AG04449 (cell line): Measurements from ENCODE around the gene FADD.

Source experiments
- CTCF ChIA-PET: fragments of 350-600 bp; formaldehyde crosslinking; extraction: SDS; loops from one replicate; lab custom pipeline; 2021; ENCODE audit warnings: antibody characterized with exemption; lab: Yijun Ruan, JAX
- POLR2A ChIA-PET: fragments of 400-600, 350-600 bp; formaldehyde crosslinking; extraction: SDS; loops from one replicate; lab custom pipeline; 2020; ENCODE audit warnings: antibody characterized with exemption, inconsistent platforms; lab: Yijun Ruan, JAX
- DNase-seq: peaks from one replicate; pipeline ENCODE4 v3.0.0-alpha.2; 2010; ENCODE audit warnings: low read depth, low spot score
- H3K4me3 ChIP-seq: 2 replicates; pipeline ENCODE4 v1.5.1; 2011; ENCODE audit warnings: low read depth, mild to moderate bottlenecking, control low read depth, low read length
- TF ChIP-seq, protein P1 (sequence below): IDR thresholded peaks from one replicate; pipeline ENCODE4 v1.5.1; 2011; ENCODE audit warnings: mild to moderate bottlenecking, moderate library complexity, low read length, control low read depth, inconsistent platforms; ENCODE audit not compliant: insufficient read depth; ENCODE audit errors: missing control alignments

FADD gene

DNA sequence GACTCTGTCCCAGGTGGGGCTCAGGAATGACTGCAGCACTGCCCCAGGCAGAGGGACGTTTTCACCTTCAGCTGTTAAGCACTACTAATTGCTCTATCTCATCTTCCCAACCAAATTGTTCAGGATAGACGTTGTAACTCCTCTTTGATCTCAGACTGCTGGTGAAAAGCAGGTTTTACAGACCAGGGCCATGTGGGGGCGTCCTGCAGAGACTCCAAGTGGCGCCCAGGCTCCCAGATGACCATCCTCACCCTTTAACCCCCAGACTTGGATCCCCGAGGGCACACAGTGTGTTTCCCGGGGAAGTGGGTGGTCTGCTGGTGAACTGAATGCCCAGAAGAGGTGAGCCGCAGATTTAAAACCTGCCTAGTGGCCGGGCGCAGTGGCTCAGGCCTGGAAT is 23.9 kb downstream of the FADD start:
- CTCF ChIA-PET, result interaction anchor here (1.3 kb wide), 1 partner anchor 189 kb away, joined by 4 read pairs; no protein-coding TSS in a partner anchor
- POLR2A ChIA-PET, result no interaction called here
- no peak overlapping the region for H3K4me3 ChIP-seq
- TF ChIP-seq, protein P1, sequence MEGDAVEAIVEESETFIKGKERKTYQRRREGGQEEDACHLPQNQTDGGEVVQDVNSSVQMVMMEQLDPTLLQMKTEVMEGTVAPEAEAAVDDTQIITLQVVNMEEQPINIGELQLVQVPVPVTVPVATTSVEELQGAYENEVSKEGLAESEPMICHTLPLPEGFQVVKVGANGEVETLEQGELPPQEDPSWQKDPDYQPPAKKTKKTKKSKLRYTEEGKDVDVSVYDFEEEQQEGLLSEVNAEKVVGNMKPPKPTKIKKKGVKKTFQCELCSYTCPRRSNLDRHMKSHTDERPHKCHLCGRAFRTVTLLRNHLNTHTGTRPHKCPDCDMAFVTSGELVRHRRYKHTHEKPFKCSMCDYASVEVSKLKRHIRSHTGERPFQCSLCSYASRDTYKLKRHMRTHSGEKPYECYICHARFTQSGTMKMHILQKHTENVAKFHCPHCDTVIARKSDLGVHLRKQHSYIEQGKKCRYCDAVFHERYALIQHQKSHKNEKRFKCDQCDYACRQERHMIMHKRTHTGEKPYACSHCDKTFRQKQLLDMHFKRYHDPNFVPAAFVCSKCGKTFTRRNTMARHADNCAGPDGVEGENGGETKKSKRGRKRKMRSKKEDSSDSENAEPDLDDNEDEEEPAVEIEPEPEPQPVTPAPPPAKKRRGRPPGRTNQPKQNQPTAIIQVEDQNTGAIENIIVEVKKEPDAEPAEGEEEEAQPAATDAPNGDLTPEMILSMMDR, result peak; percentile 14
- no peak for DNase-seq

- no peak overlapping the region for H3K4me3 ChIP-seq
- TF ChIP-seq, protein P1, result no peak
- ChIA-PET POLR2A (no interaction called here), CTCF (no interaction called here)
- no peak for DNase-seq
Observed at GRCh38 chr11:70229737-70230136, 26.6 kb downstream of the FADD start.

DNA sequence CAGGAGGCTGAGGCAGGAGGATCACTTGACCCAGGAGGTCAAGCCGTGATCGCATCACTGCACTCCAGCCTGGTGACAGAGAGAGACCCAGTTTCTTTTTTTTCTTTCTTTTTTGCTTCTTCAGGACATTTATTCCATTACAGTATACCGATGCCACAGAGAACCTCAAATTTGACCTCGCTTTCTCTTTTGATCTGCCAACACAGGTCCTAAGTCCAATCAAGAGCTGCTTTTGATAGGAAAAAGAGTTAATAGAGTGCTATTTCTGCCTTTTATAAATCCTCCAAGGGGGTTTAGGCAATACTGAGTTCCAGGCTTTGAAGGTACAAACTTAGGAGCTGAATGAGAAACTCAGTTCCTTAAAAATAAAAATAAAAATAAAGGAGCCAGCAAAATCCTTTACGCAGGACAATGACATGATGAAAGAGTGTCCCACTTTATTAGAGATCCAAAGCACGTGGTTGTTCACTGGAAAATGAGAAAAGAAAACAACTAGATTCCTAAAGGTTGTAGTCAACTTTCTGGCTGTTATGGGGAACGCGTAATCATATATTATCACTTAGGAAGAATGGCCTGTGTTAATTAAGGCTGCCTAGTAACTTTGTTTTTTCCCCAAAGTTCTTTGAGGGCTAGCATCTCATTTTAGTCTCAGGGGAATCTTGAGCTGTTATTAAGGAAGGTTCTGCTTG is 27.2 kb downstream of the FADD start:
- TF ChIP-seq, protein P1, result no peak
- CTCF ChIA-PET, result no interaction called here
- no peak overlapping the region for H3K4me3 ChIP-seq
- no peak for DNase-seq
- POLR2A ChIA-PET, result no interaction called here

GRCh38 chr11:70230840-70231710 is 28.0 kb downstream of the FADD start:
- H3K4me3 ChIP-seq, result no peak overlapping the region
- ChIA-PET POLR2A (no interaction called here), CTCF (no interaction called here)
- TF ChIP-seq, protein P1, result no peak
- no peak for DNase-seq

DNA sequence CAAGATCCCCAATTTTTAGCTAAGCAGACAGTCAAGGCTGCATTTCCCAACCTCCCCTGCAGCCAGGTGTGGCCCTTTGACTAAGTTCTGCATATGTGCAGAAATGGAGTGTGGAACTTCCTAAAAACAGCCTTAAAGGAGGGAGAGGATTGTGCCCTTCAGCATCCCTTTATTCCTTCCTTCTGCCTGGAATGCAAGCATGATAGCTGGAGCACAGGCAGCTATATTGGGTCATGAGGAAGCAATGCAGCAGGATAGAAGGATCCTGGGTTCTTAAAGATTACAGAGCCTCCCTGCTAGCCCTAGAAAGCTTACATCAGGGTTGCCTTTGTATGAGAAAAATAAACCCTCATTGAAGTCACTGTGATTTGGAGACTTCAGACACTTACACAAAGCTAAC is 29.9 kb downstream of the FADD start:
- no peak overlapping the region for H3K4me3 ChIP-seq
- TF ChIP-seq, protein P1, result no peak
- no peak for DNase-seq
- ChIA-PET CTCF (interaction anchor here (1.2 kb wide), 1 partner anchor 37 kb away, joined by 3 read pairs; no protein-coding TSS in a partner anchor), POLR2A (no interaction called here)

DNA sequence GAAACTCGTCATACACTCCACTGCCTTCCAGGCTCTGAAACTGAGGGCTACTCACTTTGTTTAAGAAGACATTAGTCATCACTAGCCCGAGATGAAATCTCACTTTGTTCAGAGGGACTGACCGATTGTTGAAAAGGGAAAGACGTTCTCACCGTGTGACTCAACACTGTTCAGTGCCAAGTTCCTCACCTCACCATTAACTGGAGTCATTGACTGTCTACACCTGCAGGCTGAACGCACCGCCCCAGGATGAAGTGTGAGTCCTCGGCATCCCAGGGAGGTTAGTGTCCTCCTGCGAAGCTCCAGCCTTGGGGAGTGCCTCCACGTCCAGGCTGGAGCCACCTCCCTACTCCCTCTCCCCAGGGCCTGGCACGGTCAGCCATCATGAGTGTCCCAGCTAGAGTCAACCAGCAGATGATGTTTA is 30.4 kb downstream of the FADD start:
- ChIA-PET CTCF (interaction anchor here (1.2 kb wide), 1 partner anchor 37 kb away, joined by 3 read pairs; no protein-coding TSS in a partner anchor), POLR2A (no interaction called here)
- DNase-seq, result peak; percentile 29
- TF ChIP-seq, protein P1, result no peak
- H3K4me3 ChIP-seq, result no peak overlapping the region
